WTC11 (cell line): Measurements from ENCODE around the gene CLEC16A. TPM values are rescaled to one million over a fixed set of nuclear protein-coding genes. Genes with fewer than 3 reads are reported as not detected.

Experiments
- ATAC-seq: fragments of 200-7000 bp; cut with Tn5 transposase; 2 replicates; pipeline ENCODE4 v1.10.0; 2021; ENCODE audit warnings: mild to moderate bottlenecking, moderate library complexity
- CTCF ChIA-PET: fragments of 300-600 bp; sonication (Branson Sonifier 250); formaldehyde crosslinking; loops from one replicate; lab custom pipeline; 2021; ENCODE audit warnings: antibody characterized with exemption; lab: Charles Lee
- POLR2A ChIA-PET: fragments of 350-600 bp; sonication (Branson Sonifier 250); formaldehyde crosslinking; loops from one replicate; lab custom pipeline; 2021; ENCODE audit warnings: antibody characterized with exemption; lab: Charles Lee
- DNase-seq: peaks from one replicate; pipeline ENCODE4 v3.0.0; 2021; ENCODE audit warnings: low spot score
- H3K27ac Mint-ChIP-seq: 2 replicates; pipeline ENCODE4 v1.8.0; 2021; ENCODE audit warnings: mixed read lengths
- H3K27me3 Mint-ChIP-seq: 2 replicates; pipeline ENCODE4 v1.8.0; 2021; ENCODE audit warnings: low read depth, mild to moderate bottlenecking, moderate library complexity, mixed read lengths
- H3K36me3 Mint-ChIP-seq: 2 replicates; pipeline ENCODE4 v1.8.0; 2021; ENCODE audit warnings: mixed read lengths
- H3K4me1 Mint-ChIP-seq: 2 replicates; pipeline ENCODE4 v1.8.0; 2022; ENCODE audit warnings: mixed read lengths
- H3K4me3 Mint-ChIP-seq: 2 replicates; pipeline ENCODE4 v1.8.0; 2021; ENCODE audit warnings: mild to moderate bottlenecking, moderate library complexity, mixed read lengths
- H3K9me3 Mint-ChIP-seq: 2 replicates; pipeline ENCODE4 v1.8.0; 2021; ENCODE audit warnings: mixed read lengths
- ATF1 ChIP-seq: sonication (generic); formaldehyde crosslinking; IDR thresholded peaks from 2 replicates; pipeline ENCODE4 v1.8.1; 2023; ENCODE audit warnings: mild to moderate bottlenecking, moderate library complexity, missing genetic modification reagents
- EMX1 ChIP-seq: fragments of 250-450 bp; sonication (Bioruptor Pico); IDR thresholded peaks from 2 replicates; pipeline ENCODE4 v1.8.0; 2021; ENCODE audit warnings: mild to moderate bottlenecking
- ETV6 ChIP-seq: sonication (generic); formaldehyde crosslinking; IDR thresholded peaks from 2 replicates; pipeline ENCODE4 v1.8.1; 2022; ENCODE audit warnings: mild to moderate bottlenecking, missing genetic modification reagents
- GTF2I ChIP-seq: fragments of 250-450 bp; sonication (Bioruptor Pico); conservative IDR thresholded peaks from 2 replicates; pipeline ENCODE4 v1.4.0; 2021; ENCODE audit warnings: mild to moderate bottlenecking
- JAZF1 ChIP-seq: fragments of 250-450 bp; sonication (Bioruptor Pico); IDR thresholded peaks from 2 replicates; pipeline ENCODE4 v1.9.0; 2021; ENCODE audit warnings: moderate library complexity, mild to moderate bottlenecking, inconsistent platforms
- NFATC4 ChIP-seq: fragments of 250-450 bp; sonication (Bioruptor Pico); IDR thresholded peaks from 2 replicates; pipeline ENCODE4 v1.9.0; 2021; ENCODE audit warnings: mild to moderate bottlenecking
- RELA ChIP-seq: sonication (generic); formaldehyde crosslinking; IDR thresholded peaks from 2 replicates; pipeline ENCODE4 v1.8.1; 2022; ENCODE audit warnings: missing genetic modification reagents, mild to moderate bottlenecking, borderline replicate concordance
- TEAD1 ChIP-seq: sonication (generic); formaldehyde crosslinking; IDR thresholded peaks from 2 replicates; pipeline ENCODE4 v1.8.0; 2022; ENCODE audit warnings: mild to moderate bottlenecking, missing genetic modification reagents
- TEAD4 ChIP-seq: sonication (generic); formaldehyde crosslinking; IDR thresholded peaks from 2 replicates; pipeline ENCODE4 v1.8.0; 2022; ENCODE audit warnings: mild to moderate bottlenecking, missing genetic modification reagents
- ZNF232 ChIP-seq: sonication (generic); formaldehyde crosslinking; IDR thresholded peaks from 2 replicates; pipeline ENCODE4 v1.8.0; 2022; ENCODE audit warnings: mild to moderate bottlenecking, missing genetic modification reagents
- ZNF416 ChIP-seq: fragments of 250-450 bp; sonication (Bioruptor Pico); IDR thresholded peaks from 2 replicates; pipeline ENCODE4 v1.9.0; 2021; ENCODE audit warnings: mild to moderate bottlenecking, inconsistent platforms
- total RNA-seq: library from RNA; stranded (reverse); gene quantifications from 3 replicates; pipeline ENCODE4 v1.2.3, GENCODE V29; 2021
- TF ChIP-seq, protein P1 (sequence below): sonication (generic); formaldehyde crosslinking; IDR thresholded peaks from 2 replicates; pipeline ENCODE4 v1.8.1; 2022; ENCODE audit warnings: missing genetic modification reagents, borderline replicate concordance
- TF ChIP-seq, protein P2 (sequence below): sonication (generic); formaldehyde crosslinking; IDR thresholded peaks from 2 replicates; pipeline ENCODE4 v1.8.1; 2023; ENCODE audit warnings: mild to moderate bottlenecking, missing genetic modification reagents
- TF ChIP-seq, protein P3 (sequence below): sonication (generic); formaldehyde crosslinking; IDR thresholded peaks from 2 replicates; pipeline ENCODE4 v1.8.0; 2022; ENCODE audit warnings: mild to moderate bottlenecking, missing genetic modification reagents
- TF ChIP-seq, protein P4 (sequence below): fragments of 250-450 bp; sonication (Bioruptor Pico); IDR thresholded peaks from 2 replicates; pipeline ENCODE4 v1.9.0; 2021; ENCODE audit warnings: mild to moderate bottlenecking, borderline replicate concordance
- TF ChIP-seq, protein P5 (sequence below): sonication (generic); formaldehyde crosslinking; IDR thresholded peaks from 2 replicates; pipeline ENCODE4 v1.8.1; 2023; ENCODE audit warnings: mild to moderate bottlenecking, missing genetic modification reagents, moderate library complexity
- TF ChIP-seq, protein P6 (sequence below): sonication (generic); formaldehyde crosslinking; IDR thresholded peaks from 2 replicates; pipeline ENCODE4 v1.8.1; 2022; ENCODE audit warnings: low read depth, mild to moderate bottlenecking, moderate library complexity, missing genetic modification reagents, borderline replicate concordance

Gene CLEC16A
- total RNA-seq, 1 experiment from 2014 or later, result 14.4 TPM

DNA sequence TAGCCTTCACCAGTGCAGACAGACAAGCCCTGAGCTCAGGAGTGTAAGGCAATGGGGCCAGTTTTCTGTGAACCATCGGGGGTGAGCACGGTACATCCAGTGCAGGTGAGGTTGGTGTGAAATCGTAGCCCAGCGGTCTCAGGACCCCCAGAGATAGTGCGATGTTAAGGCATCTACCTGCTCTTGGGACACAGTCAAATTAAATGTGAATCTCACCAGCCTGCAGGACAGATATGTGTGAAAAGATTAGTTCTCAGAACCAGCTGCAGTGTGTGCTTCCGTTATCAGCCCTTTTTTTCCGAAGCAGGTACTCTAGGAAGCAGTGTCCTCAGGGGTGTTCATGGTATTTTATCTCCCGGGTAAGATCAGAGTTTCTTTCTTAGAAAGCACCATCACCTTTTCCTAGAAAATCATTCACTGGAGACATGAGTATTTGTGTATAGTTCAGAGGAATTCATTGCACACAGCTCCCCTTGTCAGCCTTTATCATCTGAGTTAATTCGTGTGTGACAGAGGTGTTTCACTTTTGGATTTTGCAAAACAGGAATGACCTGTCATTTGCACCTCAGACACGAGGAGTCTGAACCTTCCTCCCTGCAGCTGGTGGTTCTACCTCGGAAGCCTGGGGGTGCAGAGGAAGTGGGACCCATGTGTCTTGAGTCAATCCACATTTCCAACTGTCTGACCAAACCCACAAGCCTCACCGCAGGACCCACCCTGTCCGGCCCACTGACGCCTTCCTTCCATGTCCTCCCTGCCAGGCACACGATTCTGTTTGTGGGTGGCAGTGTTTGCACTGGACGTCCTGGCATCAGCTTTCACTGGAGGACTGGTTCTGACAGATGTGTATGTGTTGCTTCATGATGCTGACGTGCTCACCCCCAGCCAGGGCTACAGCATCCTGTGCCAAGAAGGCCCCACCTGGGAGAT is 107.8 kb downstream of the CLEC16A start:
- TF ChIP-seq ZNF232 (CRISPR knock-in tag), result no peak
- no peak for TF ChIP-seq TEAD1 (CRISPR knock-in tag)
- Mint-ChIP-seq H3K27ac (no peak overlapping the region; the same call in 1 of the 2 replicates), H3K9me3 (no peaks in the 10 kb centered on the region), H3K4me1 (peaks cover 18% of the 10 kb centered on the region), H3K27me3 (no peaks in the 10 kb centered on the region), H3K36me3 (no peaks in the 10 kb centered on the region), H3K4me3 (no peak overlapping the region)
- ATAC-seq (no peak), DNase-seq (no peak)
- ChIA-PET CTCF (interaction anchor here (0.8 kb wide), 1 partner anchor 203 kb away, joined by 3 read pairs; no protein-coding TSS in a partner anchor), POLR2A (no interaction called here)

DNA sequence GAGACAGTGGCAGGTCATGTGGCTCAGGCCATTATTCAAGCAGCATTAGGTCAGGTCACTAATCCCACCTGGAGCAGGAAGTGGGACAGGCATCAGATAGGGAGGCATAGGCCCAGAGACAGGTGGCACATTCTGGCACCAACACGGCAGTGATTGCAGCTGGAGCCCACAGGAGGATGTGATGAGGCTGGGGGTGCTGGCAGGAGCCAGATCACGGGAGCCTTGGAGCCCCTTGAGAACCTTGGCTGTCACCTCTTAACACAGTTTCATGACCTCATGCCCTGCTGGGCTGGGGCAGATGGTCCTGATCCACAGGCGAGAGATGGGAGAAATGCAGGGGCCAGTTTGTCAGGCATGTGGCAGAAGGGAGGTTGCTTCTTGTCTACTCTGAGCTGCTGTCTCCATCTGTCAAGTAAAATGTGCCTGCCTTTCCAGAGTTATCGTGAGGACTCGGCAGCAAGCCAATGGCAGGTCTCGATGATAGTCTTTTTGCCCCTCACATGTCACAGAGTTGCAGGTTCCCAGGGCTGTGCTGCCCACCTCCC is 109.6 kb downstream of the CLEC16A start:
- POLR2A ChIA-PET, result no interaction called here
- H3K4me3 Mint-ChIP-seq, result no peak overlapping the region
- H3K36me3 Mint-ChIP-seq, result no peaks in the 10 kb centered on the region
- no peak for DNase-seq
- peak overlapping the region; percentile 30; the same call in 1 of the 2 replicates for H3K27ac Mint-ChIP-seq
- no peaks in the 10 kb centered on the region for H3K9me3 Mint-ChIP-seq
- no peak for TF ChIP-seq ATF1
- TF ChIP-seq GTF2I, result no peak
- TF ChIP-seq, protein P1, sequence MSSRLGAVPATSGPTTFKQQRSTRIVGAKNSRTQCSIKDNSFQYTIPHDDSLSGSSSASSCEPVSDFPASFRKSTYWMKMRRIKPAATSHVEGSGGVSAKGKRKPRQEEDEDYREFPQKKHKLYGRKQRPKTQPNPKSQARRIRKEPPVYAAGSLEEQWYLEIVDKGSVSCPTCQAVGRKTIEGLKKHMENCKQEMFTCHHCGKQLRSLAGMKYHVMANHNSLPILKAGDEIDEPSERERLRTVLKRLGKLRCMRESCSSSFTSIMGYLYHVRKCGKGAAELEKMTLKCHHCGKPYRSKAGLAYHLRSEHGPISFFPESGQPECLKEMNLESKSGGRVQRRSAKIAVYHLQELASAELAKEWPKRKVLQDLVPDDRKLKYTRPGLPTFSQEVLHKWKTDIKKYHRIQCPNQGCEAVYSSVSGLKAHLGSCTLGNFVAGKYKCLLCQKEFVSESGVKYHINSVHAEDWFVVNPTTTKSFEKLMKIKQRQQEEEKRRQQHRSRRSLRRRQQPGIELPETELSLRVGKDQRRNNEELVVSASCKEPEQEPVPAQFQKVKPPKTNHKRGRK (CRISPR knock-in tag), result no peak
- TF ChIP-seq ZNF416, result no peak
- TF ChIP-seq, protein P2, sequence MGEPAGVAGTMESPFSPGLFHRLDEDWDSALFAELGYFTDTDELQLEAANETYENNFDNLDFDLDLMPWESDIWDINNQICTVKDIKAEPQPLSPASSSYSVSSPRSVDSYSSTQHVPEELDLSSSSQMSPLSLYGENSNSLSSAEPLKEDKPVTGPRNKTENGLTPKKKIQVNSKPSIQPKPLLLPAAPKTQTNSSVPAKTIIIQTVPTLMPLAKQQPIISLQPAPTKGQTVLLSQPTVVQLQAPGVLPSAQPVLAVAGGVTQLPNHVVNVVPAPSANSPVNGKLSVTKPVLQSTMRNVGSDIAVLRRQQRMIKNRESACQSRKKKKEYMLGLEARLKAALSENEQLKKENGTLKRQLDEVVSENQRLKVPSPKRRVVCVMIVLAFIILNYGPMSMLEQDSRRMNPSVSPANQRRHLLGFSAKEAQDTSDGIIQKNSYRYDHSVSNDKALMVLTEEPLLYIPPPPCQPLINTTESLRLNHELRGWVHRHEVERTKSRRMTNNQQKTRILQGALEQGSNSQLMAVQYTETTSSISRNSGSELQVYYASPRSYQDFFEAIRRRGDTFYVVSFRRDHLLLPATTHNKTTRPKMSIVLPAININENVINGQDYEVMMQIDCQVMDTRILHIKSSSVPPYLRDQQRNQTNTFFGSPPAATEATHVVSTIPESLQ (CRISPR knock-in tag), result no peak
- no peak for TF ChIP-seq TEAD1 (CRISPR knock-in tag)
- TF ChIP-seq JAZF1 (CRISPR knock-in tag), result no peak
- TF ChIP-seq, protein P3, sequence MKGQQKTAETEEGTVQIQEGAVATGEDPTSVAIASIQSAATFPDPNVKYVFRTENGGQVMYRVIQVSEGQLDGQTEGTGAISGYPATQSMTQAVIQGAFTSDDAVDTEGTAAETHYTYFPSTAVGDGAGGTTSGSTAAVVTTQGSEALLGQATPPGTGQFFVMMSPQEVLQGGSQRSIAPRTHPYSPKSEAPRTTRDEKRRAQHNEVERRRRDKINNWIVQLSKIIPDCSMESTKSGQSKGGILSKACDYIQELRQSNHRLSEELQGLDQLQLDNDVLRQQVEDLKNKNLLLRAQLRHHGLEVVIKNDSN (CRISPR knock-in tag), result no peak
- TF ChIP-seq NFATC4 (CRISPR knock-in tag), result no peak
- no peak for TF ChIP-seq ETV6
- TF ChIP-seq TEAD4 (CRISPR knock-in tag), result no peak
- no peak for TF ChIP-seq EMX1
- TF ChIP-seq, protein P4, sequence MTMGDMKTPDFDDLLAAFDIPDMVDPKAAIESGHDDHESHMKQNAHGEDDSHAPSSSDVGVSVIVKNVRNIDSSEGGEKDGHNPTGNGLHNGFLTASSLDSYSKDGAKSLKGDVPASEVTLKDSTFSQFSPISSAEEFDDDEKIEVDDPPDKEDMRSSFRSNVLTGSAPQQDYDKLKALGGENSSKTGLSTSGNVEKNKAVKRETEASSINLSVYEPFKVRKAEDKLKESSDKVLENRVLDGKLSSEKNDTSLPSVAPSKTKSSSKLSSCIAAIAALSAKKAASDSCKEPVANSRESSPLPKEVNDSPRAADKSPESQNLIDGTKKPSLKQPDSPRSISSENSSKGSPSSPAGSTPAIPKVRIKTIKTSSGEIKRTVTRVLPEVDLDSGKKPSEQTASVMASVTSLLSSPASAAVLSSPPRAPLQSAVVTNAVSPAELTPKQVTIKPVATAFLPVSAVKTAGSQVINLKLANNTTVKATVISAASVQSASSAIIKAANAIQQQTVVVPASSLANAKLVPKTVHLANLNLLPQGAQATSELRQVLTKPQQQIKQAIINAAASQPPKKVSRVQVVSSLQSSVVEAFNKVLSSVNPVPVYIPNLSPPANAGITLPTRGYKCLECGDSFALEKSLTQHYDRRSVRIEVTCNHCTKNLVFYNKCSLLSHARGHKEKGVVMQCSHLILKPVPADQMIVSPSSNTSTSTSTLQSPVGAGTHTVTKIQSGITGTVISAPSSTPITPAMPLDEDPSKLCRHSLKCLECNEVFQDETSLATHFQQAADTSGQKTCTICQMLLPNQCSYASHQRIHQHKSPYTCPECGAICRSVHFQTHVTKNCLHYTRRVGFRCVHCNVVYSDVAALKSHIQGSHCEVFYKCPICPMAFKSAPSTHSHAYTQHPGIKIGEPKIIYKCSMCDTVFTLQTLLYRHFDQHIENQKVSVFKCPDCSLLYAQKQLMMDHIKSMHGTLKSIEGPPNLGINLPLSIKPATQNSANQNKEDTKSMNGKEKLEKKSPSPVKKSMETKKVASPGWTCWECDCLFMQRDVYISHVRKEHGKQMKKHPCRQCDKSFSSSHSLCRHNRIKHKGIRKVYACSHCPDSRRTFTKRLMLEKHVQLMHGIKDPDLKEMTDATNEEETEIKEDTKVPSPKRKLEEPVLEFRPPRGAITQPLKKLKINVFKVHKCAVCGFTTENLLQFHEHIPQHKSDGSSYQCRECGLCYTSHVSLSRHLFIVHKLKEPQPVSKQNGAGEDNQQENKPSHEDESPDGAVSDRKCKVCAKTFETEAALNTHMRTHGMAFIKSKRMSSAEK (CRISPR knock-in tag), result no peak
- TF ChIP-seq, protein P5, sequence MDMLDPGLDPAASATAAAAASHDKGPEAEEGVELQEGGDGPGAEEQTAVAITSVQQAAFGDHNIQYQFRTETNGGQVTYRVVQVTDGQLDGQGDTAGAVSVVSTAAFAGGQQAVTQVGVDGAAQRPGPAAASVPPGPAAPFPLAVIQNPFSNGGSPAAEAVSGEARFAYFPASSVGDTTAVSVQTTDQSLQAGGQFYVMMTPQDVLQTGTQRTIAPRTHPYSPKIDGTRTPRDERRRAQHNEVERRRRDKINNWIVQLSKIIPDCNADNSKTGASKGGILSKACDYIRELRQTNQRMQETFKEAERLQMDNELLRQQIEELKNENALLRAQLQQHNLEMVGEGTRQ (CRISPR knock-in tag), result no peak
- TF ChIP-seq, protein P6, sequence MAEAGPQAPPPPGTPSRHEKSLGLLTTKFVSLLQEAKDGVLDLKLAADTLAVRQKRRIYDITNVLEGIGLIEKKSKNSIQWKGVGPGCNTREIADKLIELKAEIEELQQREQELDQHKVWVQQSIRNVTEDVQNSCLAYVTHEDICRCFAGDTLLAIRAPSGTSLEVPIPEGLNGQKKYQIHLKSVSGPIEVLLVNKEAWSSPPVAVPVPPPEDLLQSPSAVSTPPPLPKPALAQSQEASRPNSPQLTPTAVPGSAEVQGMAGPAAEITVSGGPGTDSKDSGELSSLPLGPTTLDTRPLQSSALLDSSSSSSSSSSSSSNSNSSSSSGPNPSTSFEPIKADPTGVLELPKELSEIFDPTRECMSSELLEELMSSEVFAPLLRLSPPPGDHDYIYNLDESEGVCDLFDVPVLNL, result no peak
- no peak for TF ChIP-seq RELA (CRISPR knock-in tag)
- H3K4me1 Mint-ChIP-seq, result peaks cover 18% of the 10 kb centered on the region
- CTCF ChIA-PET, result interaction anchor here (0.8 to 1.0 kb wide), 3 partner anchors 9 to 318 kb away, joined by 3 to 4 read pairs (median 3); no protein-coding TSS in a partner anchor
- ATAC-seq, result no peak
- no peaks in the 10 kb centered on the region for H3K27me3 Mint-ChIP-seq
